Stimulated activated CD8-positive, alpha-beta memory T cell treated with anti-CD3 and anti-CD28 coated beads, Interleukin-15, amount 100 ng/mL, for 1 hour (primary cell): ENCODE measurements around the gene TMEM119.
A peak's percentile ranks its signal among the peaks of the same experiment; 100 is the strongest.
"Not testable (repeated sequence)": the region's sequence is repeated elsewhere in the genome, so short reads cannot be mapped to it uniquely, and the experiment has no call there.

ENCODE experiments used
- DNase-seq: peaks from one replicate; pipeline ENCODE4 v3.0.0-alpha.2; 2020; ENCODE audit warnings: low read depth

Gene TMEM119

DNA sequence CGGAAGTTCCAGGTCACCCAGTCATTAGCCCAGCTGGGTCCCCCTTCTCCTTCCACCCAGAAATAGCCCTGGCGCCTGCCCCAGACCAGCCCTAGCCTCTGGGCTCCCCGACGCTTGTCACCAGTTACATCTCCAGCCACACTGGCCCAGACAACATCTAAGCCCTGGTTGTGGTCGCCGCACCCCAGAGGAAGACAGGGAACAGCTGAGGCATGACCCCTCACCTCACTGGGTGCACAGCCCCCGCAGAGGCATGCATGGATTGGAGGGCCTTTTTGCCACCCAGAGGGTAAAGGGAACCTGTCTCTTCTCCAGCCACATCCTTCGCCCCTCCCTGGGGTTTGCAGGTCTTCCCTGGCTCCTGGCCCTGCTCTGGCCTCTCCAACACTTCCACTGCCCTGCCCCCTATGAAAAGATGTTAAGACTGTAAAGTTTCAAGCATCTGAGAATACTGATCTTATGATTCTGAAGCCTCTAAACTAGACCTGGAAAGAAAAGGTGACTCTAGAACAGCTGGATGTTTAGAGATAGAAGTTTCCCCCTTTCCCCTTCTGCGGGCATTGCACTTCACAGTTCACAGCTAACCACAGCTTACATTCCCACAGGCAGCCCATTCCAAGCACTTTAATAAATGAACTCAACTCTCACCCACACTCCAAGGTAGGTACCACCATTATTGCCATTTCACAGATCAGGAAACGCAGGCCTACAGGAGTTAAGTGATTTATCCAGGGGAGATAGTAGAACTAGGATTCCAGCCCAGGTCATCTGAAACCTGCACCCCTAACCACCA is 14.7 kb downstream of the TMEM119 start:
- DNase-seq, result no peak

- DNase-seq, result no peak
These were observed 15.4 kb downstream of the TMEM119 start for GRCh38 chr12:108582509-108582908.

GRCh38 chr12:108581311-108582227 is 16.3 kb downstream of the TMEM119 start:
- DNase-seq, result no peak

GRCh38 chr12:108580531-108580930 is 17.4 kb downstream of the TMEM119 start:
- DNase-seq, result no peak

DNA sequence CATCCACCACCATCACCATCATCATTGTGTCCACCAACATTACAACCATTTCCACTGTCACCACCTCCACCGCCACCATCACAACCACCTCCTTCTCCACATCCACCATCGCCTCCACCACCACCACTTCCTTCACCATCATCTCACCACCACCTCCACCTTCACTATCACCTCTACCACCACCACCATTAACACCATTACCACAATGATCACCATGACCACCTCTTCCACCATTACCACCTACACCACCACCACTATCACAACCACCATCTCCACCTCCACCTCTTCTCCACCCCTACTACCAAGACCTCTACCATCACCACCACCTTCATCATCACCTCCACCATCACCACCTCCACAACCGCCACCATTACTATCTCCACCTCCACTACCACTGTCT is 19.1 kb downstream of the TMEM119 start:
- DNase-seq, result no peak

DNA sequence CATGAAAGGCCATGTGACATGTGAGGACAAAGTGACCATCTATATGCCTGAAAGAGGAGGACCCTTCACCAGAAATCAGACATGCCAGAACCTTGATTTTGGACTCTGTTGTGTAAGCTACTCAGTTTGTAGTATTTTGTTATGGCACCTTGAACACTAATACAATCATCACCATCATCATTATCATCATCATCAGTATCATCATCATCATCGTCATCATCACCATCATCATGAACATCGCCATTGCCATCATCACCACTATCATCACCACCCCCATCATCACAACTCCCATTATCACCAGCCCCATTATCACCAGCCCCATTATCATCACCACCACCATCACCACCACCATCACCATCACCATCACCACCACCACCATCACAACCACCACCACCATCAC is 19.6 kb downstream of the TMEM119 start:
- DNase-seq, result no peak

DNA sequence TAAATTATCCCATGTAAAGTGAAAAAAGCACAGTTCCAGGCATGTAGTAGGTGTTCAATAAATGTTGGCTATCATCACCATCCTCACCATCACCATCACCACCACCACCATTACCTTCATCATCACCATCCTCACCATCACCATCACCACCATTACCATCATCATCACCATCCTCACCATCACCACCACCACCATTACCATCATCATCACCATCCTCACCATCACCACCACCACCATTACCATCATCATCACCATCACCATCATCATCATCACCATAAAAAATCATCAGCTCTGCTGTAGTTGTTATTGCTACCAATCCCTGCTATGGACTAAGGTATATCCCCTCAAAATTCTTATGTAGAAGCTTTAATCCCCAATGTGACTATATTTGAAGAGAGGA is 20.4 kb downstream of the TMEM119 start:
- DNase-seq, result no peak

GRCh38 chr12:108576660-108577234 is 21.1 kb downstream of the TMEM119 start:
- DNase-seq, result no peak

- no peak for DNase-seq
These were observed 22.5 kb downstream of the TMEM119 start for GRCh38 chr12:108575199-108575912.

GRCh38 chr12:108574276-108574675 is 23.6 kb downstream of the TMEM119 start:
- DNase-seq, result not testable (repeated sequence)

DNA sequence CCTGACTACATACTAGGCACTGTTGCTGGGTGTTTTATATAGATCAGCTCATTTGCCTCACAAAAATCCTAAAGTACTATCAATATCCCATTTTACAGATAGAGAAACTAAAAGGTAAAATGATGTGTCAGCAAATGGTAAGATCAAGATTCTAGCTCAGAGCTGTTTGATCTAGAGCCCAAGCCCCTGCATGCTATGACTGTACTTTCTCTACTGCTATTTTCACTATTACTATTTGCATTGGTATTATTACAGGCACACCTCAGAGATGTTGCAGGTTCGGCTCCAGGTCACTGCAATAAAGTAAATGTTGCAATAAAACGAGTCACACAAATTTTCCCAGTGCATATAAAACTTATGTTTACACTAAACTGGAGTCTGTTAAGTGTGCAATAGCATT is 24.6 kb downstream of the TMEM119 start:
- no peak for DNase-seq

DNA sequence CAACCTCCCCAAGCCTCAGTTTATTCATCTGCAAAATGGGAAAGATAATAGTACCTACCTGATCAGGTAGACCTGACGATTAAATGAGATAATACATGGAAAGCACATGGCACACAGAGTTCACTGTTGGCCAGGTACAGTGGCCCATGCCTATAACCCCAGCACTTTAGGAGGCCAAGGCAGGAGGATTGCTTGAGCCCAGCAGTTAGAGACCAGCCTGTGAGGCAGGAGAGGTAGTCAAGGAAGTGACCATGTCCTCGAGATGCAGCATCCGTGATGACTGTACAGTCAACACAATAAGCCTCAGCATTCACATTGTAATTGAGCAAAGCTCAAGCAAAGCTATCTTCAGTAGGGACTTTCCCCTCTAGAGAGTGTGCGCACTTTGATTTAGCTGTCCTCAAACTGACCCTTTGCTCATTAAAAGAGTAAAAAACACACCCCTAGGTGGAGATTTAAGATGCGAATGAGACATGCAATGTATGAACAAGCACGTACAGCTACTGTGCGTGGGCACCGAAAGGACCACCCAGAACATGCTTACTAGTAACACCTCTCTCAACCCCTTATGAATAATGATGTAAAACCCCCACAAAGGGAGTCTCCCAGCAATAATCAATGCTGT is 25.6 kb downstream of the TMEM119 start:
- DNase-seq, result no peak

- DNase-seq, result no peak
These were observed 26.2 kb downstream of the TMEM119 start for GRCh38 chr12:108571609-108572165.

DNA sequence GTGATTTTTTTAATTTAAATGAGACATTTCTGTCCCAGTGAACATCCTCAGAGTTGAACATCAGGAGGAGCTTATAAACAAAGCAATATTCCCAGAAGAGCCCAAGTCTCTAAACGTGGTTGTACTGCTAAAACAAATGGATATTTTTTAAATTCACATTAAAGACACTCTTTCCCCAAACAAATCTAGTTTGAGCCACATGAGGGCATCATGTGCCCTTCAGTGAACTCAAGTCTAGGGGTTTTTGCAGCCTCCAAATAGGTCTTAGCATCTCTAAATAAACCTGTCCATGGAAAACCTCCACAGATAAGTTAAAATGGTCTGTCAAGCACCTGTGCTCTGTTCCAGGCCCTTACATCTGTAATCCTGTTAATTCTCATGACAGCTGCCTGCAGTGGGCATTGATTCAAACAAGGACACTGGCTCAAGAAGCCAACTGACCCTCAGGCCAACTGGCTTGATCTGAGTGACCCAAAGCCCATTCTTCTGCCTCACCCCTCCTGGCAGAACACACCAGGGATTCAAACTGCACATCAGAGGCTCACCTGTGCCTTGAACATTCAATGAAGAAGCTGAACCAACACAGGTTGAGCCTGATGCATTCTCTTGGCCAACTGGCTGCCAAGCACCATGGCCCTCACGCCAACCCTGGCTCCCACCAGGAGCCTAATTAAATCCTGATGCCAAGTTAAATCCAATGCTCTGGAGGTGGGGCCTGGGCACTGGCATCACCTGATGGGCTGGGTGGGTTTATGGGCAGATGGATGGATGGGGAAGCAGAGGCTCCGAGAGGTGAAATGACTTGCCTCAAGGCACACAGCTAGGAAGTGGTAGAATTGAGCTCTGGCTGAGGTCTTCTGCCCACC is 26.9 kb downstream of the TMEM119 start:
- DNase-seq, result no peak

- no peak for DNase-seq
These were observed 29.3 kb downstream of the TMEM119 start for GRCh38 chr12:108568338-108569154.

GRCh38 chr12:108567406-108568337 is 30.2 kb downstream of the TMEM119 start:
- DNase-seq, result no peak

GRCh38 chr12:108566452-108566851 is 31.4 kb downstream of the TMEM119 start:
- DNase-seq, result no peak

DNA sequence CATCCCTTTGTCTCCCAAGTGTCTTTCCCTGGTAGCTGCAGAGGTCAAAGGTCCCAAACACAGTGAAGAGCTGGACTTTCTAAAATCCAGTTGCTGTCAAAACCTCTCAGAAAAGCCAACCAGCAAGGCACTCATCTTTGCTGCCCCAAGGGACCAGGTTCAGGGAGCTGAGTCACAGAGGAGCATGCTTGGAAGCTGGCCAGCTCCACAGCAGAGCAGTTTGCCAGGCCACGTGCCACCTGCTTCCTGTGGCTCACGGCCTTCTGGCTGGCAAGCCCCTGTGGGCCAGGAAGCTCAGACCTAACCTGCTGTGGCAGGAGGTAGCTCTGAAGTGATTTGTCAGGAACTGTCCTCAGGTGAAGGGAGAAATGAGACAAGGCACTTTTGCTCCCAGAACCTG is 31.9 kb downstream of the TMEM119 start:
- DNase-seq, result peak; percentile 35
